IMR-90 (cell line): ENCODE measurements around the gene FOXP1. TPM values are rescaled to one million over a fixed set of nuclear protein-coding genes. Genes with fewer than 3 reads are reported as not detected.

Experiments used
- ATAC-seq: fragments of 200-7000 bp; cut with Tn5 transposase; 2 replicates; pipeline ENCODE4 v1.9.1; 2020; ENCODE audit warnings: low read depth, mild to moderate bottlenecking, moderate library complexity
- BruUV-seq: library from RNA; stranded (reverse); fragments of 400-500 nt; replicated peaks from 2 replicates; lab custom pipeline; 2021; lab: Mats Ljungman, UMichigan
- CTCF ChIA-PET: fragments of 300-600 bp; formaldehyde crosslinking; extraction: SDS; loops from one replicate; lab custom pipeline; 2021; ENCODE audit warnings: antibody characterized with exemption; lab: Yijun Ruan, JAX
- POLR2A ChIA-PET: fragments of 300-600 bp; sonication (Branson Sonifier 250); formaldehyde crosslinking; loops from one replicate; lab custom pipeline; 2022; ENCODE audit warnings: antibody characterized with exemption; ENCODE audit not compliant: unreplicated experiment; lab: Charles Lee
- DNase-seq: peaks from one replicate; pipeline ENCODE4 v3.0.0; 2013
- H2AFZ ChIP-seq: replicated peaks from 2 replicates; pipeline ENCODE3; 2013; ENCODE audit warnings: low read length, mild to moderate bottlenecking; ENCODE audit not compliant: poor library complexity
- H2AK5ac ChIP-seq: 2 replicates; pipeline ENCODE4 v1.6.1; 2013; ENCODE audit warnings: low read depth, low read length, inconsistent platforms
- H2AK9ac ChIP-seq: replicated peaks from 2 replicates; pipeline ENCODE3; 2013; ENCODE audit warnings: mild to moderate bottlenecking, low read depth, low read length, moderate library complexity; ENCODE audit not compliant: poor library complexity
- H2BK120ac ChIP-seq: 2 replicates; pipeline ENCODE4 v1.6.1; 2013; ENCODE audit warnings: low read depth, low read length, inconsistent platforms
- H2BK15ac ChIP-seq: 3 replicates; pipeline ENCODE4 v1.6.1; 2013; ENCODE audit warnings: low read depth, low read length, inconsistent platforms
- H2BK20ac ChIP-seq: 2 replicates; pipeline ENCODE4 v1.6.1; 2013; ENCODE audit warnings: low read depth, mild to moderate bottlenecking, inconsistent platforms, low read length, moderate library complexity
- H2BK5ac ChIP-seq: 2 replicates; pipeline ENCODE4 v1.6.1; 2013; ENCODE audit warnings: mild to moderate bottlenecking, low read depth, low read length, inconsistent platforms; ENCODE audit not compliant: poor library complexity, severe bottlenecking
- H3K14ac ChIP-seq: replicated peaks from 2 replicates; pipeline ENCODE4 v1.6.1; 2013; ENCODE audit warnings: low read depth, low read length, inconsistent platforms
- H3K18ac ChIP-seq: 2 replicates; pipeline ENCODE4 v1.6.1; 2013; ENCODE audit warnings: low read depth, low read length, control low read depth
- H3K23ac ChIP-seq: 2 replicates; pipeline ENCODE4 v1.6.1; 2013; ENCODE audit warnings: low read depth, low read length, inconsistent platforms
- H3K27ac ChIP-seq: 2 replicates; pipeline ENCODE4 v1.5.1; 2013; ENCODE audit warnings: mild to moderate bottlenecking, control low read depth, low read length; ENCODE audit not compliant: insufficient read depth
- H3K27me3 ChIP-seq: 2 replicates; pipeline ENCODE4 v1.6.1; 2013; ENCODE audit warnings: low read length; ENCODE audit not compliant: control insufficient read depth, insufficient read depth
- H3K36me3 ChIP-seq: 2 replicates; pipeline ENCODE4 v1.6.1; 2013; ENCODE audit warnings: low read length, mixed read lengths; ENCODE audit not compliant: control insufficient read depth, insufficient read depth
- H3K4ac ChIP-seq: 2 replicates; pipeline ENCODE4 v1.6.1; 2013; ENCODE audit warnings: low read depth, low read length, inconsistent platforms
- H3K4me1 ChIP-seq: 2 replicates; pipeline ENCODE4 v1.6.1; 2013; ENCODE audit warnings: low read length, mixed read lengths; ENCODE audit not compliant: control insufficient read depth, insufficient read depth
- H3K4me2 ChIP-seq: 2 replicates; pipeline ENCODE4 v1.6.1; 2013; ENCODE audit warnings: low read depth, mild to moderate bottlenecking, control low read depth, low read length, moderate library complexity
- H3K4me3 ChIP-seq: 2 replicates; pipeline ENCODE4 v1.5.1; 2013; ENCODE audit warnings: low read depth, mild to moderate bottlenecking, control low read depth, low read length, moderate library complexity; ENCODE audit not compliant: insufficient read depth
- H3K56ac ChIP-seq: 2 replicates; pipeline ENCODE4 v1.6.1; 2013; ENCODE audit warnings: low read length, inconsistent platforms; ENCODE audit not compliant: insufficient read depth; ENCODE audit errors: extremely low read depth
- H3K79me1 ChIP-seq, 2 experiments: 2 replicates each; pipeline ENCODE4 v1.6.1; 2013; ENCODE audit warnings: low read length in 2 of 2, inconsistent platforms in 1 of 2, low read depth in 1 of 2
- H3K9ac ChIP-seq: 2 replicates; pipeline ENCODE4 v1.6.1; 2013; ENCODE audit warnings: low read depth, low read length, control low read depth
- H3K9me1 ChIP-seq: 2 replicates; pipeline ENCODE4 v1.6.1; 2013; ENCODE audit warnings: low read length, inconsistent platforms; ENCODE audit not compliant: insufficient read depth
- H3K9me3 ChIP-seq: 2 replicates; pipeline ENCODE4 v1.6.1; 2013; ENCODE audit warnings: low read length; ENCODE audit not compliant: control insufficient read depth, insufficient read depth
- H4K20me1 ChIP-seq: 2 replicates; pipeline ENCODE4 v1.6.1; 2013; ENCODE audit warnings: low read length, inconsistent platforms; ENCODE audit not compliant: insufficient read depth
- H4K5ac ChIP-seq: 2 replicates; pipeline ENCODE4 v1.6.1; 2013; ENCODE audit warnings: mild to moderate bottlenecking, low read depth, low read length, control low read depth
- H4K8ac ChIP-seq, 2 experiments: 2 replicates each; pipeline ENCODE4 v1.6.1; 2013; ENCODE audit warnings: low read depth in 2 of 2, low read length in 2 of 2, control low read depth in 1 of 2, inconsistent platforms in 1 of 2
- H4K91ac ChIP-seq: 2 replicates; pipeline ENCODE4 v1.6.1; 2013; ENCODE audit warnings: low read depth, low read length, inconsistent platforms; ENCODE audit not compliant: insufficient read depth
- BHLHE40 ChIP-seq: fragments of 150-350 bp; IDR thresholded peaks from 2 replicates; pipeline ENCODE4 v1.6.1; 2016; ENCODE audit warnings: mild to moderate bottlenecking, low read depth, low read length
- CHD1 ChIP-seq: IDR thresholded peaks from 2 replicates; pipeline ENCODE4 v1.6.1; 2012; ENCODE audit warnings: low read depth, low read length, improper control_type of control experiment
- FOS ChIP-seq: fragments of 150-350 bp; IDR thresholded peaks from 2 replicates; pipeline ENCODE4 v1.6.1; 2016; ENCODE audit warnings: low read depth, low read length
- MAFK ChIP-seq: IDR thresholded peaks from 2 replicates; pipeline ENCODE4 v1.6.1; 2012; ENCODE audit warnings: low read depth, low read length, improper control_type of control experiment
- MXI1 ChIP-seq: IDR thresholded peaks from 2 replicates; pipeline ENCODE4 v1.6.1; 2012; ENCODE audit warnings: low read depth, mild to moderate bottlenecking, low read length, moderate library complexity, borderline replicate concordance
- POLR2A ChIP-seq: IDR thresholded peaks from 2 replicates; pipeline ENCODE4 v1.6.1; 2012; ENCODE audit warnings: mild to moderate bottlenecking, low read depth, low read length
- WGBS, 2 experiments: methylation state at CpG; one replicate each; pipeline versions ENCODE4 v1.1.5 to v1.1.7; 2013; ENCODE audit warnings: missing lambda C conversion rate in 2 of 2; ENCODE audit not compliant: insufficient read length in 1 of 2; ENCODE audit errors: extremely low coverage in 2 of 2; 5-methylcytosine and 5-hydroxymethylcytosine counted together
- dilution Hi-C: fragments of 300-500 bp; cut with HindIII; formaldehyde crosslinking; loops from one replicate; pipeline ENCODE4 v1.14.3; 2018; ENCODE audit warnings: low sequenced_read_pairs; ENCODE audit not compliant: unreplicated experiment
- in situ Hi-C: fragments of 300-500 bp; cut with MboI; formaldehyde crosslinking; loops from 3 replicates; pipeline ENCODE4 v1.14.3; 2019; ENCODE audit warnings: low sequenced_read_pairs, inconsistent platforms, mixed read lengths
- intact Hi-C: fragments of 100-400 bp; cut with micrococcal nuclease; formaldehyde crosslinking; loops from 2 replicates; pipeline ENCODE4 v1.10.0; 2022
- polyA plus RNA-seq, 3 experiments: library from polyadenylated mRNA; depleted of rRNA; stranded (reverse); fragments of >200 nt; gene quantifications; 2 replicates each; pipeline ENCODE4 v1.2.3, GENCODE V29; 2012; ENCODE audit warnings: low replicate concordance in 1 of 3
- total RNA-seq: library from RNA; depleted of rRNA; stranded (reverse); fragments of >200 nt; gene quantifications from 2 replicates; pipeline ENCODE4 v1.2.3, GENCODE V29; 2012

Gene FOXP1
- total and polyA plus RNA-seq, 2 of the 4 experiments (the other 2 are of a cell fraction) = 37.0 to 132 TPM

- peak overlapping the region; percentile 92 for H3K4ac ChIP-seq
- no peaks in the 10 kb centered on the region for H3K27me3 ChIP-seq
- H2AK5ac ChIP-seq = peak overlapping the region; percentile 78; the same call in 1 of the 2 replicates
- H4K91ac ChIP-seq = peak overlapping the region; percentile 78
- no peaks in the 10 kb centered on the region for H3K9me3 ChIP-seq
- H3K23ac ChIP-seq = peak overlapping the region; percentile 98
- ATAC-seq = peak; percentile 77
- peak overlapping the region; percentile 95 for H2AK9ac ChIP-seq
- H3K9ac ChIP-seq = peak overlapping the region; percentile 91
- H4K8ac ChIP-seq = peak overlapping the region; percentile 52 to 81
- H3K4me2 ChIP-seq = peak overlapping the region; percentile 95
- peak overlapping the region; percentile 8; the same call in 1 of the 3 replicates for H2BK15ac ChIP-seq
- no peak for TF ChIP-seq FOS
- TF ChIP-seq CHD1 = no peak; the same call in 1 of the 2 replicates
- TF ChIP-seq MXI1 = no peak
- TF ChIP-seq BHLHE40 = peak; percentile 45; the same call in 1 of the 2 replicates
- TF ChIP-seq POLR2A = peak; percentile 42; the same call in 1 of the 2 replicates
- TF ChIP-seq MAFK = no peak
- H2BK5ac ChIP-seq = peak overlapping the region; percentile 93
- in situ Hi-C loops = no loop called here
- H4K5ac ChIP-seq = peak overlapping the region; percentile 61
- H2BK20ac ChIP-seq = peak overlapping the region; percentile 11; the same call in 1 of the 2 replicates
- H4K20me1 ChIP-seq = peaks cover 11% of the 10 kb centered on the region; the same call in 1 of the 2 replicates
- WGBS, 2 experiments = 1% methylated on average over 32 of the region's 85 CpGs; no CpG with 5 or more reads in 1 of the 2 experiments
- H3K18ac ChIP-seq = peak overlapping the region; percentile 86
- H2AFZ ChIP-seq = peak overlapping the region; percentile 76
- H3K36me3 ChIP-seq = no peaks in the 10 kb centered on the region
- H3K4me1 ChIP-seq = peaks cover 14% of the 10 kb centered on the region
- H3K9me1 ChIP-seq = peaks cover 17% of the 10 kb centered on the region
- peak; percentile 41 for DNase-seq
- ChIA-PET POLR2A (no interaction called here), CTCF (interaction anchor here (0.9 kb wide), 1 partner anchor 333 kb away, joined by 3 read pairs; no protein-coding TSS in a partner anchor)
- H2BK120ac ChIP-seq = peak overlapping the region; percentile 90
- H3K4me3 ChIP-seq = peak overlapping the region; percentile 57
- H3K14ac ChIP-seq = peak overlapping the region; percentile 67
- H3K27ac ChIP-seq = peak overlapping the region; percentile 97
- TSS peak; percentile 89 for BruUV-seq
- peak overlapping the region; percentile 84 for H3K56ac ChIP-seq
- intact Hi-C loops = loop anchor here (1.0 to 5.0 kb wide), 8 partner anchors 37 to 514 kb away; no protein-coding TSS in a partner anchor
- dilution Hi-C loops = no loop called here
- H3K79me1 ChIP-seq = peaks cover 10 to 72% of the 10 kb centered on the region in 2 experiments; a peak in 2 of 4 replicates
These were observed 518.4 kb downstream of the FOXP1 start for GRCh38 chr3:71064956-71065763.
